SK-N-SH (cell line): Measurements from ENCODE around the gene MGAT4B. TPM values are rescaled to one million over a fixed set of nuclear protein-coding genes. Genes with fewer than 3 reads are reported as not detected.

Experiments used
- CTCF ChIA-PET: fragments of 300-600, 350-600 bp; formaldehyde crosslinking; extraction: SDS; loops from one replicate; lab custom pipeline; 2021; lab: Yijun Ruan, JAX
- POLR2A ChIA-PET: fragments of 350-600 bp; sonication (Branson Sonifier 250); formaldehyde crosslinking; extraction: SDS; loops from one replicate; lab custom pipeline; 2020; ENCODE audit warnings: antibody characterized with exemption, inconsistent platforms; lab: Yijun Ruan, JAX
- DNase-seq: peaks from one replicate; pipeline ENCODE4 v3.0.0; 2012
- H2AFZ ChIP-seq: fragments of 200-600 bp; sonication (generic); 2 replicates; pipeline ENCODE4 v1.8.1; 2016; ENCODE audit warnings: antibody characterized with exemption, mild to moderate bottlenecking, low read depth
- H3F3A ChIP-seq: fragments of 200-600 bp; sonication (generic); replicated peaks from 2 replicates; pipeline ENCODE3; 2016; ENCODE audit warnings: antibody characterized with exemption, mild to moderate bottlenecking; ENCODE audit not compliant: insufficient read depth
- H3K27ac ChIP-seq, 2 experiments: fragments of 200-500 bp in 1 of 2; fragments of 200-600 bp in 1 of 2; sonication (Bioruptor generic) in 1 of 2; sonication (generic), shearing (Covaris generic) in 1 of 2; 2 replicates each; pipeline versions ENCODE4 v1.5.1 to v1.6.1; 2014 to 2016; ENCODE audit warnings: low read depth in 2 of 2, inconsistent platforms in 1 of 2, low read length in 1 of 2, mild to moderate bottlenecking in 1 of 2, mixed read lengths in 1 of 2
- H3K27me3 ChIP-seq: fragments of 200-600 bp; sonication (generic), shearing (Covaris generic); 2 replicates; pipeline ENCODE4 v1.6.1; 2016; ENCODE audit warnings: mixed run types; ENCODE audit not compliant: insufficient read depth
- H3K36me3 ChIP-seq, 2 experiments: fragments of 200-500 bp in 1 of 2; fragments of 200-600 bp in 1 of 2; sonication (Bioruptor generic) in 1 of 2; sonication (generic) in 1 of 2; replicated peaks in 1 of 2; 2 replicates each; pipeline versions ENCODE3 to v1.5.1; 2014 to 2016; ENCODE audit warnings: low read length in 1 of 2, mild to moderate bottlenecking in 1 of 2; ENCODE audit not compliant: insufficient read depth in 2 of 2, control insufficient read depth in 1 of 2
- H3K4me1 ChIP-seq, 2 experiments: fragments of 200-500 bp in 1 of 2; fragments of 200-600 bp in 1 of 2; sonication (Bioruptor generic) in 1 of 2; sonication (generic), shearing (Covaris generic) in 1 of 2; 2 replicates each; pipeline versions ENCODE4 v1.5.1 to v1.6.1; 2014 to 2016; ENCODE audit warnings: low read depth in 1 of 2, low read length in 1 of 2, mixed run types in 1 of 2; ENCODE audit not compliant: insufficient read depth in 2 of 2, control insufficient read depth in 1 of 2
- H3K4me2 ChIP-seq: fragments of 200-600 bp; sonication (generic), shearing (Covaris generic); 2 replicates; pipeline ENCODE4 v1.6.1; 2017; ENCODE audit warnings: mixed run types
- H3K4me3 ChIP-seq, 2 experiments: fragments of 200-500 bp in 1 of 2; fragments of 200-600 bp in 1 of 2; sonication (Bioruptor generic) in 1 of 2; sonication (generic), shearing (Covaris generic) in 1 of 2; 2 replicates each; pipeline versions ENCODE4 v1.5.1 to v1.8.1; 2014 to 2016; ENCODE audit warnings: low read depth in 2 of 2, inconsistent platforms in 1 of 2, low read length in 1 of 2, mild to moderate bottlenecking in 1 of 2, mixed read lengths in 1 of 2, moderate library complexity in 1 of 2
- H3K79me2 ChIP-seq: fragments of 200-600 bp; sonication (generic); 2 replicates; pipeline ENCODE4 v1.8.1; 2017; ENCODE audit warnings: mild to moderate bottlenecking; ENCODE audit not compliant: insufficient read depth
- H3K9ac ChIP-seq: fragments of 200-600 bp; sonication (generic); 2 replicates; pipeline ENCODE4 v1.6.1; 2017; ENCODE audit warnings: mixed run types
- H3K9me2 ChIP-seq: fragments of 200-600 bp; sonication (generic); 2 replicates; pipeline ENCODE4 v1.6.1; 2017; ENCODE audit warnings: mixed run types
- H3K9me3 ChIP-seq: fragments of 200-600 bp; sonication (generic); 2 replicates; pipeline ENCODE4 v1.6.1; 2017; ENCODE audit warnings: mixed run types, mild to moderate bottlenecking, moderate library complexity
- H4K20me1 ChIP-seq: fragments of 200-600 bp; sonication (generic); 2 replicates; pipeline ENCODE4 v1.6.1; 2017; ENCODE audit warnings: mild to moderate bottlenecking, mixed run types; ENCODE audit not compliant: insufficient read depth
- CHD2 ChIP-seq: fragments of 150-350 bp; IDR thresholded peaks from 2 replicates; pipeline ENCODE4 v1.6.1; 2018; ENCODE audit warnings: low read length; ENCODE audit not compliant: partially characterized antibody
- CTCF ChIP-seq: fragments of 200-600 bp; sonication (generic); IDR thresholded peaks from 2 replicates; pipeline ENCODE4 v1.6.1; 2017; ENCODE audit warnings: antibody characterized with exemption, mild to moderate bottlenecking, moderate library complexity
- EP300 ChIP-seq, 2 experiments: IDR thresholded peaks; 2 replicates each; pipeline versions ENCODE4 v1.4.0 to v1.6.1; 2012; ENCODE audit warnings: borderline replicate concordance in 1 of 2, low read depth in 1 of 2, low read length in 1 of 2
- EZH2phosphoT487 ChIP-seq: fragments of 200-600 bp; sonication (generic); IDR thresholded peaks from 2 replicates; pipeline ENCODE4 v1.6.1; 2017; ENCODE audit warnings: low read depth, mixed run types, mild to moderate bottlenecking, antibody characterized with exemption, moderate library complexity, borderline replicate concordance
- FOSL2 ChIP-seq: IDR thresholded peaks from 2 replicates; pipeline ENCODE4 v1.4.0; 2012; ENCODE audit warnings: low read depth, mild to moderate bottlenecking, moderate library complexity, borderline replicate concordance
- GABPA ChIP-seq: IDR thresholded peaks from 2 replicates; pipeline ENCODE4 v1.4.0; 2012; ENCODE audit warnings: low read depth, mild to moderate bottlenecking
- JUND ChIP-seq: IDR thresholded peaks from 2 replicates; pipeline ENCODE4 v1.4.0; 2012
- MXI1 ChIP-seq: IDR thresholded peaks from 2 replicates; pipeline ENCODE4 v1.6.1; 2012; ENCODE audit warnings: mild to moderate bottlenecking, low read depth, low read length, improper control_type of control experiment
- NFIC ChIP-seq: IDR thresholded peaks from 2 replicates; pipeline ENCODE4 v1.4.0; 2012; ENCODE audit warnings: borderline replicate concordance
- NRF1 ChIP-seq: IDR thresholded peaks from 2 replicates; pipeline ENCODE4 v1.6.1; 2012; ENCODE audit warnings: low read depth, mild to moderate bottlenecking, low read length
- POLR2AphosphoS5 ChIP-seq: IDR thresholded peaks from 2 replicates; pipeline ENCODE4 v1.6.1; 2012; ENCODE audit warnings: low read depth, low read length
- RCOR1 ChIP-seq: fragments of 150-350 bp; IDR thresholded peaks from 2 replicates; pipeline ENCODE4 v1.6.1; 2017; ENCODE audit warnings: antibody characterized with exemption, low read length
- RXRA ChIP-seq: IDR thresholded peaks from 2 replicates; pipeline ENCODE4 v1.4.0; 2012; ENCODE audit warnings: low read depth, mild to moderate bottlenecking, borderline replicate concordance
- SMC3 ChIP-seq: IDR thresholded peaks from 2 replicates; pipeline ENCODE4 v1.6.1; 2012; ENCODE audit warnings: low read depth, low read length, improper control_type of control experiment
- TCF12 ChIP-seq: IDR thresholded peaks from 2 replicates; pipeline ENCODE4 v1.4.0; 2012
- TEAD4 ChIP-seq: IDR thresholded peaks from 2 replicates; pipeline ENCODE4 v1.4.0; 2012; ENCODE audit warnings: mild to moderate bottlenecking, borderline replicate concordance; ENCODE audit not compliant: insufficient read depth
- USF2 ChIP-seq: fragments of 150-350 bp; IDR thresholded peaks from 2 replicates; pipeline ENCODE4 v1.6.1; 2017; ENCODE audit warnings: antibody characterized with exemption, low read length, low read depth, borderline replicate concordance
- WGBS: methylation state at CpG from one replicate; pipeline ENCODE4 v1.1.6; 2017; ENCODE audit warnings: low lambda C conversion rate; 5-methylcytosine and 5-hydroxymethylcytosine counted together
- polyA plus RNA-seq, 3 experiments: library from polyadenylated mRNA; depleted of rRNA; stranded (reverse); fragments of >200 nt; gene quantifications; 2 replicates each; pipeline ENCODE4 v1.2.3, GENCODE V29; 2012
- TF ChIP-seq, protein P1 (sequence below): IDR thresholded peaks from 2 replicates; pipeline ENCODE4 v1.4.0; 2012; ENCODE audit warnings: low read depth
- TF ChIP-seq, protein P2 (sequence below): IDR thresholded peaks from 2 replicates; pipeline ENCODE4 v1.6.1; 2012; ENCODE audit warnings: mild to moderate bottlenecking, low read depth, low read length, moderate library complexity
- TF ChIP-seq, protein P3 (sequence below): fragments of 150-350 bp; IDR thresholded peaks from 2 replicates; pipeline ENCODE4 v1.6.1; 2016; ENCODE audit warnings: mild to moderate bottlenecking, low read depth, low read length
- TF ChIP-seq, protein P4 (sequence below): IDR thresholded peaks from 2 replicates; pipeline ENCODE4 v1.4.0; 2012; ENCODE audit warnings: low read depth, borderline replicate concordance

Gene MGAT4B
- polyA plus RNA-seq, 1 of the 3 experiments (the other 2 are of a cell fraction) = 190 TPM

DNA sequence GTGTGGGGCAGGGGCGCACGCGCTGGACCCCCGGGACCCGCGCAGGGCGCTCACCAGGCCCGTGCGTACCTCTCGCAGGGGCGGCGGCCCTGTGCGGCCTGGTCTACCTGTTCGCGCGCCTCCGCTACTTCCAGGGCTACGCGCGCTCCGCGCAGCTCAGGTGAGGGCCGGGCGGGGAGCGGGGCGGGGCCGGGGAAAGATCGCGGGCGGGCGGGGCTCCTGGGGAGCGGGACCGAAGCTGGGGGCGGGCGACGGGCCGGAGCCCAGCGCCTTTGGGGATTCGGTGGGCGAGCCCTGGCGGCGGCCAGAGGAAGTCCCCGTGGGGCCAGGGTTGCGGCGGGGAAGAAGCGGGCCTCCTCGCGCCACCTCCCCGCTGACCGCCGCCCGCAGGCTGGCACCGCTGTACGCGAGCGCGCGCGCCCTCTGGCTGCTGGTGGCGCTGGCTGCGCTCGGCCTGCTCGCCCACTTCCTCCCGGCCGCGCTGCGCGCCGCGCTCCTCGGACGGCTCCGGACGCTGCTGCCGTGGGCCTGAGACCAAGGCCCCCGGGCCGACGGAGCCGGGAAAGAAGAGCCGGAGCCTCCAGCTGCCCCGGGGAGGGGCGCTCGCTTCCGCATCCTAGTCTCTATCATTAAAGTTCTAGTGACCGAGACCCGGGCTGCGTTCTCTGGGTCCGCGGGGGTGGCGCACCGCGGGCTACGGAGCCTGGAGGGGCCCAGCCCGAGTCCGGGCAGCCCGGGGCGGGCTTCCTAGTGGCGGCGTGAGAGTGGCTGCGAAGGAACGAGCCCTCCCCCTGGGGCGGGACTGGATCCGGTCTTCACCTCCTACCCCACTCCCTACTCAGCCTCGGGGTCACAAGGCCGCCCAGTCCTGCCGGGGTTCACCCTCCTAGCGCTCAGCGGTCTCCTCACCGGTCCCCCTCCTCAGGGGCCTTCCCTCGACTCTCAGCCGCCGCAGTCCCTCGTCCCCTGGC lies 10.5 kb downstream of the MGAT4B start:
- no peaks in the 10 kb centered on the region for H3K9me2 ChIP-seq
- no peak overlapping the region for H2AFZ ChIP-seq
- peak overlapping the region; percentile 83 for H3K4me2 ChIP-seq
- POLR2A ChIA-PET = interaction anchor here (1.5 to 1.9 kb wide), 2 partner anchors 9 to 23 kb away, joined by 4 to 6 read pairs; no protein-coding TSS in a partner anchor
- no peaks in the 10 kb centered on the region for H3K27me3 ChIP-seq
- WGBS = 22% methylated on average over 21 of the region's 113 CpGs
- peaks cover 4% of the 10 kb centered on the region for H3F3A ChIP-seq
- H3K79me2 ChIP-seq = 0 out of 2 replicates have a peak, but pooled peaks cover 4% of the 10 kb centered on the region
- peak overlapping the region; percentile 64; the same call in 1 of the 2 replicates for H3K9ac ChIP-seq
- H3K4me1 ChIP-seq = peaks cover 0 to 14% of the 10 kb centered on the region in 2 experiments; a peak in 1 of 4 replicates
- DNase-seq = peak; percentile 92
- peak overlapping the region; percentile 57 to 59 for H3K4me3 ChIP-seq
- H3K36me3 ChIP-seq = peaks cover 0 to 34% of the 10 kb centered on the region in 2 experiments
- peak overlapping the region; percentile 36 to 43; a peak in 3 of 4 replicates for H3K27ac ChIP-seq
- no peaks in the 10 kb centered on the region for H3K9me3 ChIP-seq
- CTCF ChIA-PET = interaction anchor here (0.7 to 8.3 kb wide), 23 partner anchors 11 to 179 kb away, joined by 3 to 67 read pairs (median 4); partner anchors contain the start of genes MAML1 and MGAT4B
- H4K20me1 ChIP-seq = no peaks in the 10 kb centered on the region
- TF ChIP-seq, protein P1, sequence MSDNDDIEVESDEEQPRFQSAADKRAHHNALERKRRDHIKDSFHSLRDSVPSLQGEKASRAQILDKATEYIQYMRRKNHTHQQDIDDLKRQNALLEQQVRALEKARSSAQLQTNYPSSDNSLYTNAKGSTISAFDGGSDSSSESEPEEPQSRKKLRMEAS = no peak
- TF ChIP-seq EZH2phosphoT487 (no peak), CHD2 (peak; percentile 9), JUND (no peak), RXRA (no peak), TEAD4 (no peak), SMC3 (peak; percentile 68), EP300 (IDR thresholded peaks at IDR 0.05; ENCODE audit: borderline replicate concordance in 1 of 2, low read depth in 1 of 2, low read length in 1 of 2) (no peak), CTCF (peak; percentile 61), MXI1 (peak; percentile 49; the same call in 1 of the 2 replicates), POLR2AphosphoS5 (peak; percentile 34), TCF12 (no peak), RCOR1 (no peak), GABPA (no peak), NFIC (no peak), USF2 (no peak), FOSL2 (no peak), NRF1 (0 out of 2 replicates have a peak, but pooled peaks have one; percentile 19)
- TF ChIP-seq, protein P2, sequence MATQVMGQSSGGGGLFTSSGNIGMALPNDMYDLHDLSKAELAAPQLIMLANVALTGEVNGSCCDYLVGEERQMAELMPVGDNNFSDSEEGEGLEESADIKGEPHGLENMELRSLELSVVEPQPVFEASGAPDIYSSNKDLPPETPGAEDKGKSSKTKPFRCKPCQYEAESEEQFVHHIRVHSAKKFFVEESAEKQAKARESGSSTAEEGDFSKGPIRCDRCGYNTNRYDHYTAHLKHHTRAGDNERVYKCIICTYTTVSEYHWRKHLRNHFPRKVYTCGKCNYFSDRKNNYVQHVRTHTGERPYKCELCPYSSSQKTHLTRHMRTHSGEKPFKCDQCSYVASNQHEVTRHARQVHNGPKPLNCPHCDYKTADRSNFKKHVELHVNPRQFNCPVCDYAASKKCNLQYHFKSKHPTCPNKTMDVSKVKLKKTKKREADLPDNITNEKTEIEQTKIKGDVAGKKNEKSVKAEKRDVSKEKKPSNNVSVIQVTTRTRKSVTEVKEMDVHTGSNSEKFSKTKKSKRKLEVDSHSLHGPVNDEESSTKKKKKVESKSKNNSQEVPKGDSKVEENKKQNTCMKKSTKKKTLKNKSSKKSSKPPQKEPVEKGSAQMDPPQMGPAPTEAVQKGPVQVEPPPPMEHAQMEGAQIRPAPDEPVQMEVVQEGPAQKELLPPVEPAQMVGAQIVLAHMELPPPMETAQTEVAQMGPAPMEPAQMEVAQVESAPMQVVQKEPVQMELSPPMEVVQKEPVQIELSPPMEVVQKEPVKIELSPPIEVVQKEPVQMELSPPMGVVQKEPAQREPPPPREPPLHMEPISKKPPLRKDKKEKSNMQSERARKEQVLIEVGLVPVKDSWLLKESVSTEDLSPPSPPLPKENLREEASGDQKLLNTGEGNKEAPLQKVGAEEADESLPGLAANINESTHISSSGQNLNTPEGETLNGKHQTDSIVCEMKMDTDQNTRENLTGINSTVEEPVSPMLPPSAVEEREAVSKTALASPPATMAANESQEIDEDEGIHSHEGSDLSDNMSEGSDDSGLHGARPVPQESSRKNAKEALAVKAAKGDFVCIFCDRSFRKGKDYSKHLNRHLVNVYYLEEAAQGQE = no peak
- TF ChIP-seq, protein P3, sequence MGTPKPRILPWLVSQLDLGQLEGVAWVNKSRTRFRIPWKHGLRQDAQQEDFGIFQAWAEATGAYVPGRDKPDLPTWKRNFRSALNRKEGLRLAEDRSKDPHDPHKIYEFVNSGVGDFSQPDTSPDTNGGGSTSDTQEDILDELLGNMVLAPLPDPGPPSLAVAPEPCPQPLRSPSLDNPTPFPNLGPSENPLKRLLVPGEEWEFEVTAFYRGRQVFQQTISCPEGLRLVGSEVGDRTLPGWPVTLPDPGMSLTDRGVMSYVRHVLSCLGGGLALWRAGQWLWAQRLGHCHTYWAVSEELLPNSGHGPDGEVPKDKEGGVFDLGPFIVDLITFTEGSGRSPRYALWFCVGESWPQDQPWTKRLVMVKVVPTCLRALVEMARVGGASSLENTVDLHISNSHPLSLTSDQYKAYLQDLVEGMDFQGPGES = no peak
- TF ChIP-seq, protein P4, sequence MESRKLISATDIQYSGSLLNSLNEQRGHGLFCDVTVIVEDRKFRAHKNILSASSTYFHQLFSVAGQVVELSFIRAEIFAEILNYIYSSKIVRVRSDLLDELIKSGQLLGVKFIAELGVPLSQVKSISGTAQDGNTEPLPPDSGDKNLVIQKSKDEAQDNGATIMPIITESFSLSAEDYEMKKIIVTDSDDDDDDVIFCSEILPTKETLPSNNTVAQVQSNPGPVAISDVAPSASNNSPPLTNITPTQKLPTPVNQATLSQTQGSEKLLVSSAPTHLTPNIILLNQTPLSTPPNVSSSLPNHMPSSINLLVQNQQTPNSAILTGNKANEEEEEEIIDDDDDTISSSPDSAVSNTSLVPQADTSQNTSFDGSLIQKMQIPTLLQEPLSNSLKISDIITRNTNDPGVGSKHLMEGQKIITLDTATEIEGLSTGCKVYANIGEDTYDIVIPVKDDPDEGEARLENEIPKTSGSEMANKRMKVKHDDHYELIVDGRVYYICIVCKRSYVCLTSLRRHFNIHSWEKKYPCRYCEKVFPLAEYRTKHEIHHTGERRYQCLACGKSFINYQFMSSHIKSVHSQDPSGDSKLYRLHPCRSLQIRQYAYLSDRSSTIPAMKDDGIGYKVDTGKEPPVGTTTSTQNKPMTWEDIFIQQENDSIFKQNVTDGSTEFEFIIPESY = no peak
